Camera-type eye (tissue), 1 donor: ENCODE data around the gene KCNC3. TPM values are rescaled to one million over a fixed set of nuclear protein-coding genes. Genes with fewer than 3 reads are reported as not detected.

Experiments used
- total RNA-seq: library from RNA; depleted of rRNA; stranded (reverse); fragments of >200 nt; gene quantifications from one replicate; pipeline ENCODE4 v1.2.3, GENCODE V29; 2014

The KCNC3 gene
- total RNA-seq = 4.7 TPM

GRCh38 chr19:50329146-50329925 is at the start of gene KCNC3:
TSS of gene KCNC3 (minus strand) at chr19:50329377. CDS start at chr19:50329082, 295 bp downstream.

DNA sequence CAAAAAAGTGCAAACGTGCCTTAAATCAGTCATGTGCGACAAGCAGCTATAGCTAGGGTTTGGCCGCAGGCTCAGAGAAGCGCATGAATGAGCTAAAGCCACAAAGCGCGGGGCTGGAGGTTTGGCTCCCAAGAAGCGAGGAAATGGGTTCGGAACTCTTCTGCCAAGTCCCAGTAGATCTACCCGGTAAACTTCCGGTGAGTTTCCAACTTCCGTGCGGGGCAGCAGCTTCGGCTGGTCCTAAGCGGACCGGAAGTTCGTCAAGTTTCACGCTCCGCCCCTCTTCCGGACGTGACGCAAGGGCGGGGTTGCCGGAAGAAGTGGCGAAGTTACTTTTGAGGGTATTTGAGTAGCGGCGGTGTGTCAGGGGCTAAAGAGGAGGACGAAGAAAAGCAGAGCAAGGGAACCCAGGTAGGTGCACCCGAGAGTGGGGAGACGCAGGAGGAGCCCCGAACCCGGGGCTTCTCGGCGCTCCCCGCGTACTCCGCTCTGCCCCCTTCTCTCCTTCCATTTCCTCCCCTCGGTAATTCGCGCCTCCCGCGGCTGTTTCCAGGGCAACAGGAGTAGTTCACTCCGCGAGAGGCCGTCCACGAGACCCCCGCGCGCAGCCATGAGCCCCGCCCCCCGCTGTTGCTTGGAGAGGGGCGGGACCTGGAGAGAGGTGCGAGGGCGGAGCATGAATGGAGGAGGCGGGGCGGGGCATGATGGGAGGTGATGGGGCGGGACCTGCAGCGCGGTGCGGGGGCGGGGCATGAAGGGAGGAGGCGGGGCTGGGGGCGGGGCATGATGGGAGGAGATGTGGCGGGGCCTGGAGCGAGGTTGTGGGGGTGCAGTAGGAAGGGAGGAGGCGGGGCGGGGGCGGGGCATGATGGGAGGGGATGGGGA is 47.2 kb upstream of the KCNC3 start, which contains the start of gene NR1H2:
Gene NR1H2 (plus strand): TSS at position 292 of the 885 bp plus-strand sequence. CDS start 1,149 bp downstream, outside the sequence.

GRCh38 chr19:50365434-50366306 is 36.5 kb upstream of the KCNC3 start, which contains the start of gene NAPSA:
TSS of gene NAPSA (minus strand) at chr19:50365639. CDS start at chr19:50365621, 18 bp downstream.

Other genes with a start within 250 kb of the KCNC3 start
- not detected for gene IZUMO2, start 166.1 kb downstream of the KCNC3 start, total RNA-seq
- 29.9 TPM for gene MYH14, start 125.8 kb downstream of the KCNC3 start, total RNA-seq
- 0.44 TPM for gene NAPSA, start 36.3 kb upstream of the KCNC3 start, total RNA-seq
- gene NR1H2, start 47.1 kb upstream of the KCNC3 start, total RNA-seq = 31.7 TPM
- 24.5 TPM for gene POLD1, start 55.0 kb upstream of the KCNC3 start, total RNA-seq
- 0.33 TPM for gene SPIB, start 89.6 kb upstream of the KCNC3 start, total RNA-seq
- 1.2 TPM for gene MYBPC2, start 103.5 kb upstream of the KCNC3 start, total RNA-seq
- gene EMC10, start 147.1 kb upstream of the KCNC3 start, total RNA-seq = 88.8 TPM
- 0.55 TPM for gene GARIN5A, start 147.5 kb upstream of the KCNC3 start, total RNA-seq
- gene JOSD2, start 181.8 kb upstream of the KCNC3 start, total RNA-seq = 8.0 TPM
- not detected for gene ASPDH, start 184.5 kb upstream of the KCNC3 start, total RNA-seq
- 38.4 TPM for gene LRRC4B, start 239.1 kb upstream of the KCNC3 start, total RNA-seq